ENCODE measurements around the gene SGCA. TPM values are rescaled to one million over a fixed set of nuclear protein-coding genes. Genes with fewer than 3 reads are reported as not detected.

Gene SGCA
- total RNA-seq, 2 experiments from 2014 or later, result not detected

- POLR2A ChIA-PET, result no interaction called here
- CTCF ChIA-PET, result interaction anchor here (0.6 kb wide), 1 partner anchor 1934 kb away, joined by 3 read pairs; no protein-coding TSS in a partner anchor
Observed at GRCh38 chr17:50184611-50185398, 19.0 kb downstream of the SGCA start.

- ChIA-PET CTCF (interaction anchor here (0.9 kb wide), 1 partner anchor 14 kb away, joined by 3 read pairs; no protein-coding TSS in a partner anchor), POLR2A (no interaction called here)
Observed at GRCh38 chr17:50185631-50186471, 20.0 kb downstream of the SGCA start.

- POLR2A ChIA-PET, result no interaction called here
- CTCF ChIA-PET, result no interaction called here
Observed at GRCh38 chr17:50186661-50187393, 21.0 kb downstream of the SGCA start.

GRCh38 chr17:50187394-50187725 is 21.6 kb downstream of the SGCA start:
- ChIA-PET POLR2A (no interaction called here), CTCF (interaction anchor here (1.3 kb wide), 1 partner anchor 111 kb away, joined by 5 read pairs; no protein-coding TSS in a partner anchor)

- POLR2A ChIA-PET, result no interaction called here
- CTCF ChIA-PET, result interaction anchor here (0.6 to 1.3 kb wide), 3 partner anchors 14 to 110 kb away, joined by 3 to 5 read pairs (median 3); partner anchors contain the start of gene COL1A1
Observed at GRCh38 chr17:50187751-50188530, 22.1 kb downstream of the SGCA start.

GRCh38 chr17:50188531-50188920 is 22.7 kb downstream of the SGCA start:
- ChIA-PET POLR2A (no interaction called here), CTCF (interaction anchor here (0.9 to 1.3 kb wide), 2 partner anchors 13 to 109 kb away, joined by 3 to 5 read pairs; partner anchors contain the start of gene COL1A1)

- ChIA-PET CTCF (no interaction called here), POLR2A (no interaction called here)
Observed at GRCh38 chr17:50188921-50189549, 23.2 kb downstream of the SGCA start.

- POLR2A ChIA-PET, result no interaction called here
- CTCF ChIA-PET, result no interaction called here
Observed at GRCh38 chr17:50189550-50190292, 23.9 kb downstream of the SGCA start.

- ChIA-PET POLR2A (no interaction called here), CTCF (no interaction called here)
Observed at GRCh38 chr17:50190293-50190602, 24.4 kb downstream of the SGCA start.

- CTCF ChIA-PET, result interaction anchor here (1.1 kb wide), 1 partner anchor 10 kb away, joined by 4 read pairs; the partner anchor contains the start of gene COL1A1
- POLR2A ChIA-PET, result interaction anchor here (0.9 kb wide), 1 partner anchor 21 kb away, joined by 3 read pairs; no protein-coding TSS in a partner anchor
Observed at GRCh38 chr17:50190603-50191358, 25.0 kb downstream of the SGCA start.

GRCh38 chr17:50191359-50192143 is 25.7 kb downstream of the SGCA start:
- POLR2A ChIA-PET, result interaction anchor here (0.9 kb wide), 1 partner anchor 22 kb away, joined by 3 read pairs; no protein-coding TSS in a partner anchor
- CTCF ChIA-PET, result interaction anchor here (1.1 kb wide), 1 partner anchor 9 kb away, joined by 4 read pairs; the partner anchor contains the start of gene COL1A1

GRCh38 chr17:50192144-50192617 is 26.4 kb downstream of the SGCA start:
- ChIA-PET CTCF (interaction anchor here (1.1 kb wide), 1 partner anchor 9 kb away, joined by 4 read pairs; the partner anchor contains the start of gene COL1A1), POLR2A (no interaction called here)

- POLR2A ChIA-PET, result no interaction called here
- CTCF ChIA-PET, result no interaction called here
Observed at GRCh38 chr17:50192618-50193291, 26.9 kb downstream of the SGCA start.

GRCh38 chr17:50194140-50194933 is 28.5 kb downstream of the SGCA start:
- POLR2A ChIA-PET, result no interaction called here
- CTCF ChIA-PET, result no interaction called here

Measured in activated CD8-positive, alpha-beta memory T cell treated with anti-CD3 and anti-CD28 coated beads for 36 hours (primary cell).